ENCODE results near the gene SRD5A3. TPM values are rescaled to one million over a fixed set of nuclear protein-coding genes. Genes with fewer than 3 reads are reported as not detected.

SRD5A3 gene
- total and polyA plus RNA-seq, 10 of the 15 experiments (the other 5 are each of a cell fraction or from before 2014, with no cell fraction given): 1.6 to 20.4 (median 6.1) TPM

DNA sequence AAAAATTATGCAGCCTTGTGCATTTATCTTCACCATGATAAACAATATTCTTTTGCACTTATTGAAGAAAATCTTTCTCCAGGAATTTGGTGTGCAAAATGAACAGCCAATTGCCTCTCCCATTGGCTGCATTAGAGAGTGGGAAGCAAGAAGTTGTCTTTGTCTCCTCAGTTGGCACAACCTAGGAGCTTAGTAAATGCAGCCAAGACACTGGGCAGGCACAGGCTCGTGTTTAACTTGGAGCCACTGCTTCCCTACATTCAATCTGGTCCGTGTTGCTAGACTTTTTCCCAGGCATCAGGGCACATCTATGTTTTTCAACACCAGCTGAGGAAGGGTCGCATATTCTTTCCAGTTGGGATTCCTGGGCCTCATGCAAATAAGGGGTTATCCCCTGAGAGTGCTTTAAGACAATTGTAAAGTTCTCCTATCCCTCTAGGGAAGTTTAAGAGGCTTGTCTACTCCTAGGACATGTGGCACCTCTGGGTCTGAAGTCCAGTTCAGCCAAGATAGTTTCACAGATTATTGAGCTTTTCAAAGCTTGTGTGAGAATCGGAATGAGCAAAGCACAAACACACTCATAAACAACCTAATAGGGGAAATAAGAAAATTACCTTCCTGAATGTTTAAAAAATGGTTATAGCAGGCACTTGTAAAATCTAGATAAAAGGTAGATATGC, 31.8 kb upstream of the SRD5A3 start:
- Histone ChIP-seq H4K20me1 (ENCODE audit: control insufficient read depth, insufficient read depth) (no peaks in the 10 kb centered on the region), H3K4me2 (ENCODE audit: control insufficient read depth, insufficient read depth) (no peak overlapping the region), H3K9me3 (replicated peaks; ENCODE audit: control insufficient read depth, insufficient read depth, low read length) (no peaks in the 10 kb centered on the region; the same call in 2 of the 3 replicates), H3K79me2 (ENCODE audit: control insufficient read depth, insufficient read depth, low read length) (no peaks in the 10 kb centered on the region), H3K4me3 (no peak overlapping the region), H3K27me3 (replicated peaks in 1 of 2; ENCODE audit: control insufficient read depth in 2 of 2, insufficient read depth in 2 of 2, low read length in 1 of 2) (no peaks in the 10 kb centered on the region; a peak in 2 of 4 replicates), H3K36me3 (ENCODE audit: control insufficient read depth in 2 of 2, insufficient read depth in 2 of 2, low read length in 1 of 2) (no peaks in the 10 kb centered on the region), H3K27ac (ENCODE audit: control insufficient read depth, insufficient read depth) (no peak overlapping the region), H3K4me1 (ENCODE audit: control insufficient read depth, insufficient read depth, low read length) (no peaks in the 10 kb centered on the region), H3K9ac (ENCODE audit: control insufficient read depth, insufficient read depth, low read length) (no peak overlapping the region), H2AFZ (ENCODE audit: control insufficient read depth, low read depth, low read length) (no peak overlapping the region)
- CTCF ChIA-PET: interaction anchor here (2.1 to 3.5 kb wide), 2 partner anchors 8 to 31 kb away, joined by 4 to 19 read pairs; partner anchors contain the start of gene SRD5A3
- FAIRE-seq (no peak), ATAC-seq (no peak), DNase-seq (ENCODE audit: low read depth, low spot score) (no peak)
- SMC1A ChIA-PET (ENCODE audit: uncharacterized antibody, unreplicated experiment): no interaction called here
- WGBS (ENCODE audit: insufficient coverage, insufficient replicate concordance, low lambda C conversion rate, missing lambda C conversion rate): 9% methylated on average over 4 of the region's 4 CpGs
- in situ Hi-C loops (cut with MboI) (no loop called here), intact Hi-C loops (cut with micrococcal nuclease; ENCODE audit: unreplicated experiment) (loop anchor here (10.0 kb wide), 1 partner anchor 421 kb away; no protein-coding TSS in a partner anchor)
- POLR2A ChIA-PET: no interaction called here
- RAD21 ChIA-PET (ENCODE audit: unreplicated experiment): no interaction called here
- no TSS peak for BruUV-seq (replicated peaks)
- TF ChIP-seq SMC3 (IDR thresholded peaks at IDR 0.05; ENCODE audit: borderline replicate concordance, low read length) (no peak), SUPT20H (IDR thresholded peaks at IDR 0.05; ENCODE audit: borderline replicate concordance, control insufficient read depth, low read depth, low read length) (no peak), NBN (IDR thresholded peaks at IDR 0.05) (no peak), PBX3 (IDR thresholded peaks at IDR 0.05; ENCODE audit: insufficient replicate concordance, low read depth, low read length) (no peak), POLR2AphosphoS2 (IDR thresholded peaks at IDR 0.05; ENCODE audit: low read depth, low read length) (no peak), FOXM1 (IDR thresholded peaks at IDR 0.05; ENCODE audit: low read depth, low read length) (no peak), CBX3 (IDR thresholded peaks at IDR 0.05; ENCODE audit: borderline replicate concordance, low read depth) (no peak), TCF12 (IDR thresholded peaks at IDR 0.05; ENCODE audit: low read depth, low read length) (no peak), CHD1 (IDR thresholded peaks at IDR 0.05; ENCODE audit: low read depth, low read length) (no peak), MXI1 (IDR thresholded peaks at IDR 0.05; ENCODE audit: low read depth, low read length) (no peak), RAD51 (IDR thresholded peaks at IDR 0.05) (no peak), ZBTB11 (CRISPR knock-in tag; IDR thresholded peaks at IDR 0.05) (no peak), SIX5 (IDR thresholded peaks at IDR 0.05; ENCODE audit: low read depth, low read length, severe bottlenecking) (no peak), MYC (IDR thresholded peaks at IDR 0.05; ENCODE audit: insufficient read depth, insufficient read length, insufficient replicate concordance, low read length, severe bottlenecking) (no peak), ZNF24 (IDR thresholded peaks at IDR 0.05) (no peak), EED (IDR thresholded peaks at IDR 0.05; ENCODE audit: low read depth) (no peak), RFX5 (IDR thresholded peaks at IDR 0.05; ENCODE audit: low read depth, low read length) (no peak)
- TF ChIP-seq, protein P1, sequence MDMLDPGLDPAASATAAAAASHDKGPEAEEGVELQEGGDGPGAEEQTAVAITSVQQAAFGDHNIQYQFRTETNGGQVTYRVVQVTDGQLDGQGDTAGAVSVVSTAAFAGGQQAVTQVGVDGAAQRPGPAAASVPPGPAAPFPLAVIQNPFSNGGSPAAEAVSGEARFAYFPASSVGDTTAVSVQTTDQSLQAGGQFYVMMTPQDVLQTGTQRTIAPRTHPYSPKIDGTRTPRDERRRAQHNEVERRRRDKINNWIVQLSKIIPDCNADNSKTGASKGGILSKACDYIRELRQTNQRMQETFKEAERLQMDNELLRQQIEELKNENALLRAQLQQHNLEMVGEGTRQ (IDR thresholded peaks at IDR 0.05; ENCODE audit: borderline replicate concordance, low read depth, low read length): no peak

All from GM12878 (cell line).